Keratinocyte (primary cell): Measurements from ENCODE around the gene SCFD2. TPM values are rescaled to one million over a fixed set of nuclear protein-coding genes. Genes with fewer than 3 reads are reported as not detected.
A peak's percentile ranks its signal among the peaks of the same experiment; 100 is the strongest.

Experiments
- DNase-seq: peaks from one replicate; pipeline ENCODE4 v3.0.0-alpha.2; 2011; ENCODE audit warnings: low read depth, missing footprints, low spot score
- FAIRE-seq: peaks from 2 replicates; lab custom pipeline; 2011; peaks lifted over from hg19 to GRCh38; lab: Jason Lieb, UNC
- H2AFZ ChIP-seq: 2 replicates; pipeline ENCODE4 v1.6.0; 2012; ENCODE audit warnings: low read length, control low read depth, inconsistent platforms; ENCODE audit not compliant: control insufficient read depth
- H3K27ac ChIP-seq: 2 replicates; pipeline ENCODE4 v1.5.1; 2011; ENCODE audit warnings: low read length; ENCODE audit not compliant: control insufficient read depth, insufficient read depth
- H3K27me3 ChIP-seq: 3 replicates; pipeline ENCODE4 v1.6.0; 2011; ENCODE audit warnings: low read length; ENCODE audit not compliant: control insufficient read depth, insufficient read depth; ENCODE audit errors: extremely low read depth
- H3K36me3 ChIP-seq, 2 experiments: 2 replicates in 1 of 2; 3 replicates in 1 of 2; pipeline ENCODE4 v1.5.1; 2011; ENCODE audit warnings: low read length in 2 of 2, mild to moderate bottlenecking in 1 of 2; ENCODE audit not compliant: control insufficient read depth in 2 of 2, insufficient read depth in 2 of 2; ENCODE audit errors: extremely low read depth in 1 of 2
- H3K4me1 ChIP-seq: 3 replicates; pipeline ENCODE4 v1.5.1; 2011; ENCODE audit warnings: low read length; ENCODE audit not compliant: control insufficient read depth, insufficient read depth; ENCODE audit errors: extremely low read depth
- H3K4me2 ChIP-seq: 3 replicates; pipeline ENCODE4 v1.6.0; 2011; ENCODE audit warnings: low read depth, low read length; ENCODE audit not compliant: control insufficient read depth, insufficient read depth; ENCODE audit errors: extremely low read depth
- H3K4me3 ChIP-seq, 3 experiments: fragments of 200-600 bp in 1 of 3; sonication (generic) in 1 of 3; 2 replicates in 2 of 3; 3 replicates in 1 of 3; pipeline ENCODE4 v1.5.1; 2011 to 2016; ENCODE audit warnings: low read length in 3 of 3, mild to moderate bottlenecking in 3 of 3, control low read depth in 2 of 3, inconsistent platforms in 1 of 3, low read depth in 1 of 3, mixed read lengths in 1 of 3, mixed run types in 1 of 3, moderate library complexity in 1 of 3; ENCODE audit not compliant: control insufficient read depth in 2 of 3, insufficient read depth in 2 of 3; ENCODE audit errors: extremely low read depth in 1 of 3
- H3K79me2 ChIP-seq: 2 replicates; pipeline ENCODE4 v1.6.0; 2012; ENCODE audit warnings: low read length; ENCODE audit not compliant: control insufficient read depth, insufficient read depth
- H3K9ac ChIP-seq: 3 replicates; pipeline ENCODE4 v1.6.0; 2011; ENCODE audit warnings: low read length; ENCODE audit not compliant: control insufficient read depth, insufficient read depth; ENCODE audit errors: extremely low read depth
- H3K9me1 ChIP-seq: 3 replicates; pipeline ENCODE4 v1.6.0; 2011; ENCODE audit warnings: low read length; ENCODE audit not compliant: control insufficient read depth, insufficient read depth; ENCODE audit errors: extremely low read depth
- H3K9me3 ChIP-seq: 2 replicates; pipeline ENCODE4 v1.5.1; 2012; ENCODE audit warnings: low read depth, low read length; ENCODE audit not compliant: control insufficient read depth
- H4K20me1 ChIP-seq: 3 replicates; pipeline ENCODE4 v1.6.0; 2011; ENCODE audit warnings: low read length; ENCODE audit not compliant: control insufficient read depth, insufficient read depth; ENCODE audit errors: extremely low read depth
- CTCF ChIP-seq, 3 experiments: IDR thresholded peaks in 1 of 3; conservative IDR thresholded peaks in 1 of 3; optimal IDR thresholded peaks in 1 of 3; 2 replicates in 2 of 3; 3 replicates in 1 of 3; pipeline versions ENCODE3 to v1.5.1; 2011; ENCODE audit warnings: low read length in 3 of 3, mild to moderate bottlenecking in 3 of 3, moderate library complexity in 2 of 3, control low read depth in 1 of 3, inconsistent platforms in 1 of 3; ENCODE audit not compliant: insufficient read depth in 2 of 3; ENCODE audit errors: extremely low read depth in 1 of 3
- EZH2 ChIP-seq: IDR thresholded peaks from one replicate; pipeline ENCODE4 v1.6.1; 2012; ENCODE audit warnings: inconsistent platforms, mild to moderate bottlenecking, low read length, moderate library complexity
- dilution Hi-C: fragments of 300-500 bp; cut with MboI; formaldehyde crosslinking; loops from one replicate; pipeline ENCODE4 v1.7.0; 2020; ENCODE audit warnings: low sequenced_read_pairs; ENCODE audit not compliant: extremely low pct_ligation_motif_present
- polyA plus RNA-seq, 5 experiments: library from polyadenylated mRNA; depleted of rRNA in 3 of 5; stranded (reverse) in 3 of 5; stranded (forward) in 1 of 5; unstranded in 1 of 5; fragments of >200 nt; gene quantifications; 1 replicate in 1 of 5; 2 replicates in 3 of 5; 3 replicates in 1 of 5; pipeline versions ENCODE4 v1.2.1 to v1.2.3, GENCODE V29; 2011 to 2012; ENCODE audit warnings: missing spikeins in 2 of 5, low read depth in 1 of 5, low replicate concordance in 1 of 5

The SCFD2 gene
- polyA plus RNA-seq, 1 donor (not counting 4 experiments of a cell fraction or from before 2014, with no cell fraction given): 13.9 TPM

- no peak for FAIRE-seq
- dilution Hi-C loops: no loop called here
- no peak overlapping the region for H2AFZ ChIP-seq
- H3K9me3 ChIP-seq: no peaks in the 10 kb centered on the region
- H3K27me3 ChIP-seq: no peaks in the 10 kb centered on the region
- H3K79me2 ChIP-seq: no peaks in the 10 kb centered on the region
- H3K27ac ChIP-seq: no peak overlapping the region
- TF ChIP-seq EZH2: no peak
- no peak for TF ChIP-seq CTCF (optimal IDR thresholded peaks at IDR 0.05 in 1 of 3, IDR thresholded peaks at IDR 0.05 in 1 of 3, conservative IDR thresholded peaks at IDR 0.05 in 1 of 3; ENCODE audit: extremely low read depth in 1 of 3, insufficient read depth in 2 of 3, low read length in 3 of 3)
- no peaks in the 10 kb centered on the region for H3K36me3 ChIP-seq
- no peak overlapping the region for H3K4me2 ChIP-seq
- no peaks in the 10 kb centered on the region for H3K9me1 ChIP-seq
- no peak overlapping the region for H3K9ac ChIP-seq
- DNase-seq: no peak
- H3K4me3 ChIP-seq: no peak overlapping the region
- no peaks in the 10 kb centered on the region for H4K20me1 ChIP-seq
- peaks cover 23% of the 10 kb centered on the region for H3K4me1 ChIP-seq
Measured at GRCh38 chr4:52824603-52825459, 541.0 kb downstream of the SCFD2 start.

- TF ChIP-seq EZH2: no peak
- TF ChIP-seq CTCF (optimal IDR thresholded peaks at IDR 0.05 in 1 of 3, IDR thresholded peaks at IDR 0.05 in 1 of 3, conservative IDR thresholded peaks at IDR 0.05 in 1 of 3; ENCODE audit: extremely low read depth in 1 of 3, insufficient read depth in 2 of 3, low read length in 3 of 3): no peak
- peak; percentile 26 for FAIRE-seq
- Histone ChIP-seq H3K36me3 (no peaks in the 10 kb centered on the region), H3K27me3 (no peaks in the 10 kb centered on the region), H4K20me1 (no peaks in the 10 kb centered on the region), H3K27ac (peak overlapping the region; percentile 74), H2AFZ (no peak overlapping the region), H3K79me2 (no peaks in the 10 kb centered on the region), H3K9me3 (no peaks in the 10 kb centered on the region), H3K4me2 (peak overlapping the region; percentile 50), H3K9ac (no peak overlapping the region), H3K9me1 (no peaks in the 10 kb centered on the region), H3K4me3 (no peak overlapping the region), H3K4me1 (peaks cover 23% of the 10 kb centered on the region)
- dilution Hi-C loops: no loop called here
- DNase-seq: no peak
Measured at GRCh38 chr4:52824270-52824602, 541.6 kb downstream of the SCFD2 start.
